HCT116 (cell line): ENCODE data around the gene PRAME. TPM values are rescaled to one million over a fixed set of nuclear protein-coding genes. Genes with fewer than 3 reads are reported as not detected.
"Not testable (repeated sequence)": the region's sequence is repeated elsewhere in the genome, so short reads cannot be mapped to it uniquely, and the experiment has no call there.

Experiments used
- ATAC-seq: fragments of 200-7000 bp; cut with Tn5 transposase; 2 replicates; pipeline ENCODE4 v1.9.1; 2020; ENCODE audit warnings: mild to moderate bottlenecking, moderate library complexity
- BruUV-seq: library from RNA; stranded (reverse); fragments of 400-500 nt; replicated peaks from 2 replicates; lab custom pipeline; 2021; lab: Mats Ljungman, UMichigan
- CTCF ChIA-PET: fragments of 300-600 bp; sonication (Branson Sonifier 250); formaldehyde crosslinking; loops from one replicate; lab custom pipeline; 2021; ENCODE audit warnings: antibody characterized with exemption; lab: Charles Lee
- POLR2A ChIA-PET: fragments of 300-600, 350-600 bp; sonication (Branson Sonifier 250); formaldehyde crosslinking; loops from one replicate; lab custom pipeline; 2021; ENCODE audit warnings: antibody characterized with exemption; lab: Charles Lee
- RAD21 ChIA-PET, 2 experiments: fragments of 300-600 bp; sonication (Branson Sonifier 250); formaldehyde crosslinking; loops; one replicate each; lab custom pipeline; 2023; ENCODE audit warnings: low total read pairs in 2 of 2; ENCODE audit not compliant: uncharacterized antibody in 2 of 2, unreplicated experiment in 2 of 2, low non-redundant PET in 1 of 2; lab: Charles Lee
- DNase-seq: peaks from one replicate; pipeline ENCODE4 v3.0.0-alpha.2; 2010; ENCODE audit warnings: low read depth, low spot score
- H2AFZ ChIP-seq: fragments of 200-600 bp; shearing (Covaris generic), sonication (generic); 2 replicates; pipeline ENCODE4 v1.6.1; 2017; ENCODE audit warnings: low read depth, mixed run types, mixed read lengths, antibody characterized with exemption, low read length; ENCODE audit not compliant: poor library complexity, severe bottlenecking
- H3K27ac ChIP-seq: 2 replicates; pipeline ENCODE4 v1.5.1; 2012; ENCODE audit warnings: low read depth, low read length
- H3K27me3 ChIP-seq: fragments of 200-600 bp; sonication (generic); 2 replicates; pipeline ENCODE4 v1.6.1; 2016; ENCODE audit warnings: mixed run types, low read length, mixed read lengths; ENCODE audit not compliant: insufficient read depth
- H3K36me3 ChIP-seq, 2 experiments: fragments of 200-500 bp in 1 of 2; fragments of 200-600 bp in 1 of 2; sonication (Bioruptor generic) in 1 of 2; sonication (generic) in 1 of 2; 2 replicates each; pipeline versions ENCODE4 v1.5.1 to v1.6.1; 2014 to 2016; ENCODE audit warnings: low read length in 2 of 2, inconsistent platforms in 1 of 2, mixed read lengths in 1 of 2, mixed run types in 1 of 2; ENCODE audit not compliant: insufficient read depth in 2 of 2, control insufficient read depth in 1 of 2
- H3K4me1 ChIP-seq, 2 experiments: fragments of 200-600 bp in 1 of 2; sonication (generic) in 1 of 2; 2 replicates each; pipeline versions ENCODE4 v1.5.1 to v1.6.1; 2012 to 2017; ENCODE audit warnings: low read length in 2 of 2, inconsistent platforms in 1 of 2, mild to moderate bottlenecking in 1 of 2, mixed read lengths in 1 of 2, mixed run types in 1 of 2, moderate library complexity in 1 of 2; ENCODE audit not compliant: insufficient read depth in 2 of 2, control insufficient read depth in 1 of 2
- H3K4me2 ChIP-seq: fragments of 200-600 bp; sonication (generic); 2 replicates; pipeline ENCODE4 v1.6.1; 2017; ENCODE audit warnings: mixed run types, low read length, mixed read lengths
- H3K4me3 ChIP-seq, 2 experiments: fragments of 200-600 bp in 1 of 2; sonication (generic) in 1 of 2; replicated peaks in 1 of 2; 2 replicates each; pipeline ENCODE4 v1.5.1; 2011 to 2016; ENCODE audit warnings: low read length in 2 of 2, control low read depth in 1 of 2, low read depth in 1 of 2, mild to moderate bottlenecking in 1 of 2, mixed read lengths in 1 of 2, mixed run types in 1 of 2
- H3K79me2 ChIP-seq: fragments of 200-600 bp; sonication (generic); 2 replicates; pipeline ENCODE4 v1.6.1; 2017; ENCODE audit warnings: mild to moderate bottlenecking, mixed run types, low read length, moderate library complexity, mixed read lengths; ENCODE audit not compliant: insufficient read depth
- H3K9ac ChIP-seq: fragments of 200-600 bp; sonication (generic); 2 replicates; pipeline ENCODE4 v1.6.1; 2016; ENCODE audit warnings: low read length, mixed read lengths
- H3K9me2 ChIP-seq: fragments of 200-600 bp; sonication (generic), shearing (Covaris generic); 2 replicates; pipeline ENCODE4 v1.6.1; 2017; ENCODE audit warnings: mixed run types, mild to moderate bottlenecking, moderate library complexity; ENCODE audit not compliant: insufficient read depth
- H3K9me3 ChIP-seq, 2 experiments: fragments of 200-500 bp in 1 of 2; fragments of 200-600 bp in 1 of 2; sonication (Bioruptor generic) in 1 of 2; sonication (generic) in 1 of 2; 2 replicates each; pipeline ENCODE4 v1.6.1; 2014 to 2017; ENCODE audit warnings: low read length in 2 of 2, mixed read lengths in 2 of 2, inconsistent platforms in 1 of 2, low read depth in 1 of 2, mild to moderate bottlenecking in 1 of 2, mixed run types in 1 of 2, moderate library complexity in 1 of 2; ENCODE audit not compliant: control insufficient read depth in 1 of 2, insufficient read depth in 1 of 2
- H4K20me1 ChIP-seq: fragments of 200-600 bp; sonication (generic), shearing (Covaris generic); 2 replicates; pipeline ENCODE4 v1.6.1; 2017; ENCODE audit warnings: mixed run types, mild to moderate bottlenecking, moderate library complexity; ENCODE audit not compliant: insufficient read depth
- CEBPB ChIP-seq: IDR thresholded peaks from 2 replicates; pipeline ENCODE4 v1.6.1; 2012; ENCODE audit warnings: low read depth
- ELF1 ChIP-seq: IDR thresholded peaks from 2 replicates; pipeline ENCODE4 v1.6.1; 2012; ENCODE audit warnings: low read depth, borderline replicate concordance
- FOSL1 ChIP-seq: IDR thresholded peaks from 2 replicates; pipeline ENCODE4 v1.6.1; 2012; ENCODE audit warnings: low read depth
- JUND ChIP-seq: IDR thresholded peaks from 2 replicates; pipeline ENCODE4 v1.6.1; 2012
- SIN3A ChIP-seq: IDR thresholded peaks from 2 replicates; pipeline ENCODE4 v1.6.1; 2012; ENCODE audit warnings: low read depth
- SP1 ChIP-seq: IDR thresholded peaks from 2 replicates; pipeline ENCODE4 v1.6.1; 2012; ENCODE audit warnings: low read depth
- YY1 ChIP-seq: IDR thresholded peaks from 2 replicates; pipeline ENCODE4 v1.6.1; 2011; ENCODE audit warnings: low read length, low read depth, moderate library complexity, mild to moderate bottlenecking; ENCODE audit not compliant: insufficient replicate concordance; ENCODE audit errors: extremely low read depth
- ZFX ChIP-seq: fragments of 450-650 bp; IDR thresholded peaks from 2 replicates; pipeline ENCODE4 v1.6.1; 2017
- ZNF274 ChIP-seq: fragments of 200-500 bp; sonication (Bioruptor generic); IDR thresholded peaks from 2 replicates; pipeline ENCODE4 v1.6.1; 2014; ENCODE audit warnings: mild to moderate bottlenecking, low read depth, low read length, inconsistent platforms
- intact Hi-C: fragments of 100-400 bp; cut with micrococcal nuclease; formaldehyde crosslinking; loops from 2 replicates; pipeline ENCODE4 v1.10.0; 2022
- total RNA-seq: library from RNA; stranded (reverse); gene quantifications from one replicate; pipeline ENCODE4 v1.2.1, GENCODE V29; 2021; ENCODE audit not compliant: unreplicated experiment
- TF ChIP-seq, protein P1 (sequence below): IDR thresholded peaks from 2 replicates; pipeline ENCODE4 v1.6.1; 2012; ENCODE audit warnings: low read depth
- TF ChIP-seq, protein P2 (sequence below), 3 experiments: fragments of 200-600 bp in 1 of 3; sonication (generic) in 1 of 3; IDR thresholded peaks in 2 of 3; conservative IDR thresholded peaks in 1 of 3; 2 replicates each; pipeline ENCODE4 v1.5.1; 2012 to 2017; ENCODE audit warnings: low read depth in 2 of 3, low read length in 2 of 3, antibody characterized with exemption in 1 of 3, borderline replicate concordance in 1 of 3, control low read depth in 1 of 3, mild to moderate bottlenecking in 1 of 3, mixed read lengths in 1 of 3, mixed run types in 1 of 3, moderate library complexity in 1 of 3; ENCODE audit not compliant: insufficient read depth in 1 of 3

The PRAME gene
- total RNA-seq, 1 experiment from 2014 or later, result 28.4 TPM

DNA sequence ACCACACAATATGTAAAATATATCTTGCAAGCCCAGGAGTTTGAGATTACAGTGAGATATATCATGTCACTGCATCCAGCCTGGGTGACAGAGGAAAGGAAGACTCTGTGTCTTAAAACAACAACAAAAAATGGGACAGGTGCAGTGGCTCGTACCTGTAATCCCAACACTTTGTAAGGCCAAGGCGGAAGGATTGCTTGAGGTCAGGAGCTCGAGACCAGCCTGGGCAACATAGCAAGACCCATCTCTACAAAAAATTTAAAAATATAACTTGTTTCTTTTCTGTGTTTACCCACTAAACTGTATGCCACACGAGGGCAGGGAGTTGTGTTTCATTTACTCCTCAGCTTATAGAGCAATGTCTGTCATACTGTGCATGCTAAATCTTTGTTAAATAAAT is 42.1 kb downstream of the PRAME start (continued):
- TF ChIP-seq, protein P1, sequence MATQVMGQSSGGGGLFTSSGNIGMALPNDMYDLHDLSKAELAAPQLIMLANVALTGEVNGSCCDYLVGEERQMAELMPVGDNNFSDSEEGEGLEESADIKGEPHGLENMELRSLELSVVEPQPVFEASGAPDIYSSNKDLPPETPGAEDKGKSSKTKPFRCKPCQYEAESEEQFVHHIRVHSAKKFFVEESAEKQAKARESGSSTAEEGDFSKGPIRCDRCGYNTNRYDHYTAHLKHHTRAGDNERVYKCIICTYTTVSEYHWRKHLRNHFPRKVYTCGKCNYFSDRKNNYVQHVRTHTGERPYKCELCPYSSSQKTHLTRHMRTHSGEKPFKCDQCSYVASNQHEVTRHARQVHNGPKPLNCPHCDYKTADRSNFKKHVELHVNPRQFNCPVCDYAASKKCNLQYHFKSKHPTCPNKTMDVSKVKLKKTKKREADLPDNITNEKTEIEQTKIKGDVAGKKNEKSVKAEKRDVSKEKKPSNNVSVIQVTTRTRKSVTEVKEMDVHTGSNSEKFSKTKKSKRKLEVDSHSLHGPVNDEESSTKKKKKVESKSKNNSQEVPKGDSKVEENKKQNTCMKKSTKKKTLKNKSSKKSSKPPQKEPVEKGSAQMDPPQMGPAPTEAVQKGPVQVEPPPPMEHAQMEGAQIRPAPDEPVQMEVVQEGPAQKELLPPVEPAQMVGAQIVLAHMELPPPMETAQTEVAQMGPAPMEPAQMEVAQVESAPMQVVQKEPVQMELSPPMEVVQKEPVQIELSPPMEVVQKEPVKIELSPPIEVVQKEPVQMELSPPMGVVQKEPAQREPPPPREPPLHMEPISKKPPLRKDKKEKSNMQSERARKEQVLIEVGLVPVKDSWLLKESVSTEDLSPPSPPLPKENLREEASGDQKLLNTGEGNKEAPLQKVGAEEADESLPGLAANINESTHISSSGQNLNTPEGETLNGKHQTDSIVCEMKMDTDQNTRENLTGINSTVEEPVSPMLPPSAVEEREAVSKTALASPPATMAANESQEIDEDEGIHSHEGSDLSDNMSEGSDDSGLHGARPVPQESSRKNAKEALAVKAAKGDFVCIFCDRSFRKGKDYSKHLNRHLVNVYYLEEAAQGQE, result no peak
- TF ChIP-seq ZFX (no peak), ZNF274 (no peak), ELF1 (no peak)
- TF ChIP-seq, protein P2, sequence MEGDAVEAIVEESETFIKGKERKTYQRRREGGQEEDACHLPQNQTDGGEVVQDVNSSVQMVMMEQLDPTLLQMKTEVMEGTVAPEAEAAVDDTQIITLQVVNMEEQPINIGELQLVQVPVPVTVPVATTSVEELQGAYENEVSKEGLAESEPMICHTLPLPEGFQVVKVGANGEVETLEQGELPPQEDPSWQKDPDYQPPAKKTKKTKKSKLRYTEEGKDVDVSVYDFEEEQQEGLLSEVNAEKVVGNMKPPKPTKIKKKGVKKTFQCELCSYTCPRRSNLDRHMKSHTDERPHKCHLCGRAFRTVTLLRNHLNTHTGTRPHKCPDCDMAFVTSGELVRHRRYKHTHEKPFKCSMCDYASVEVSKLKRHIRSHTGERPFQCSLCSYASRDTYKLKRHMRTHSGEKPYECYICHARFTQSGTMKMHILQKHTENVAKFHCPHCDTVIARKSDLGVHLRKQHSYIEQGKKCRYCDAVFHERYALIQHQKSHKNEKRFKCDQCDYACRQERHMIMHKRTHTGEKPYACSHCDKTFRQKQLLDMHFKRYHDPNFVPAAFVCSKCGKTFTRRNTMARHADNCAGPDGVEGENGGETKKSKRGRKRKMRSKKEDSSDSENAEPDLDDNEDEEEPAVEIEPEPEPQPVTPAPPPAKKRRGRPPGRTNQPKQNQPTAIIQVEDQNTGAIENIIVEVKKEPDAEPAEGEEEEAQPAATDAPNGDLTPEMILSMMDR (IDR thresholded peaks at IDR 0.05 in 2 of 3, conservative IDR thresholded peaks at IDR 0.05 in 1 of 3; ENCODE audit: borderline replicate concordance in 1 of 3, insufficient read depth in 1 of 3, low read depth in 2 of 3, low read length in 2 of 3), result no peak

DNA sequence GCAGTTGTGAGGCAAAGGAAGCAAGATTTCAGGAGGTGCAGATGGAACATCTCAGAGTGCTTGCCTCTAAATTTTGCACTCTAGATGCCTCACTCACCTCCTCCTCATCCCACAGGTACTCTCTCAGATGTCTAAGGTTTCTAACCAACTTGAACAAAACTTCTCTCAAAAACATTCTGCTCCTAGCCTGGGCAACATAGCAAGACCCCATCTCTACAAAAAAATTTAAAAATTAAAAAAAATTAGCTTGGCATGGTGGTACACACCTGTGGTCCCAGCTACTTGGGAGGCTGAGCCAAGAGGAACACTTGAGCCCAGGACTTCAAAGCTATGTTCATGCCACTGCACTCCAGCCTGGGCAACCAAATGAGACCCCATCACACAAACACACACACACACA is 43.2 kb downstream of the PRAME start:
- H3K79me2 ChIP-seq, result no peaks in the 10 kb centered on the region
- no peak for ATAC-seq
- H3K4me2 ChIP-seq, result no peak overlapping the region
- ChIA-PET POLR2A (no interaction called here), RAD21 (no interaction called here)
- no peak overlapping the region for H2AFZ ChIP-seq
- H4K20me1 ChIP-seq, result no peaks in the 10 kb centered on the region
- H3K27me3 ChIP-seq, result no peaks in the 10 kb centered on the region
- TF ChIP-seq SP1 (no peak), JUND (no peak), FOSL1 (no peak), ZFX (no peak), SIN3A (no peak), YY1 (no peak), CEBPB (no peak)
- TF ChIP-seq, all 23 proteins: peak for 0
- Histone ChIP-seq H3K9ac (no peak overlapping the region), H3K9me2 (no peaks in the 10 kb centered on the region), H3K4me1 (peaks cover 0 to 15% of the 10 kb centered on the region in 2 experiments; a peak in 2 of 4 replicates), H3K4me3 (no peak overlapping the region), H3K36me3 (no peaks in the 10 kb centered on the region), H3K9me3 (no peaks in the 10 kb centered on the region), H3K27ac (no peak overlapping the region)
- CTCF ChIA-PET, result no interaction called here
- BruUV-seq, result no TSS peak
- intact Hi-C loops, result no loop called here
- no peak for DNase-seq

DNA sequence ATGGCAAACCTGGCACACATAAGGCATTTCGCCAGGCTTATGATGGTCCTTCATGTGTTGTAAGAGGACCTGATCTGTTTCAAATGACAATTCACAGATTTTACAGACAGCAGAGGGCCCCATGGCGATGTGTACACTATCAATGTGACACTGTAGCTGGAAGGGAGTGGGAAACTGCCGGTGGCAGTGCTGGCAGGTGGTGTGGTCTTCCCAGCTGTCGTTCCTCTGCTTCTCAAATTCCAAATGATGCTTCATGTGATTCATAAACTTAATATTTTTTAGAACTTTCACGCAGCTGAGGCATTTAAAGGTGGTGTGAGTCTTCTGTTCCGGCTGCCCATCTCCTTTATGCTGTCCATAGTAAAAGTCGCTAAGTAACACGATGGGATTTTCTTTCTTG is 44.6 kb downstream of the PRAME start:
- H3K9me2 ChIP-seq, H4K20me1 ChIP-seq, DNase-seq, intact Hi-C loops, H3K36me3 ChIP-seq, H3K4me3 ChIP-seq, CTCF ChIA-PET, BruUV-seq, H2AFZ ChIP-seq, H3K9ac ChIP-seq, POLR2A ChIA-PET, H3K9me3 ChIP-seq, ATAC-seq, H3K4me2 ChIP-seq, H3K4me1 ChIP-seq, H3K27me3 ChIP-seq, RAD21 ChIA-PET, H3K27ac ChIP-seq, H3K79me2 ChIP-seq: not testable (repeated sequence)
